Measurements from ENCODE around the gene GPD1L.

Gene GPD1L

DNA sequence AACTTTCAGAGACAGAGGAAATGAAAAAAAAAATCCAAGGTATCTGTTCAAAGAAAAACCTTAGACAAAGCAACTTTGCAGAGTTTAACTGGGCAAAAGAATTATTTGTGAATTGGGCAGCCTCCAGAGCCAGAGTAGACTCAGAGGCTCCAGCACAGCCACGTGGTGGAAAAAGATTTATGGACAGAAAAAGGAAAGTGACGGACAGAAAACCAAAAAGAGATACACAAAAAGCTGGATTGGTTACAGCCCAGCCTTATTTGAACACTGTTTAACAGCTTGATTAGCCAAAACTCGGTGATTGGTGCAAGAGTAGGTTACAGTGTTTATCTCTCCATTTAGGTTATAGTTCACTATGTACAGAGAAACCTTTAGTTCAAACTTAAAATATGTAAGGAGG is 23.7 kb upstream of the GPD1L start:
- Histone ChIP-seq H3K79me2 (ENCODE audit: low read length) (no peaks in the 10 kb centered on the region), H3K4me2 (ENCODE audit: low read length) (peak overlapping the region; percentile 11; the same call in 1 of the 2 replicates), H4K20me1 (ENCODE audit: insufficient read depth, low read length) (no peaks in the 10 kb centered on the region), H3K9ac (ENCODE audit: low read length) (no peak overlapping the region), H3K4me3 (ENCODE audit: low read length) (no peak overlapping the region), H3K27me3 (ENCODE audit: low read depth, low read length) (no peaks in the 10 kb centered on the region), H3K36me3 (replicated peaks; ENCODE audit: low read depth, low read length) (no peaks in the 10 kb centered on the region), H2AFZ (ENCODE audit: low read depth, low read length) (no peak overlapping the region; the same call in 1 of the 2 replicates), H3K4me1 (ENCODE audit: low read length) (peaks cover 22% of the 10 kb centered on the region), H3K27ac (ENCODE audit: low read length) (no peak overlapping the region), H3K9me3 (ENCODE audit: insufficient read depth, low read length) (no peaks in the 10 kb centered on the region)
- TF ChIP-seq, protein P1, sequence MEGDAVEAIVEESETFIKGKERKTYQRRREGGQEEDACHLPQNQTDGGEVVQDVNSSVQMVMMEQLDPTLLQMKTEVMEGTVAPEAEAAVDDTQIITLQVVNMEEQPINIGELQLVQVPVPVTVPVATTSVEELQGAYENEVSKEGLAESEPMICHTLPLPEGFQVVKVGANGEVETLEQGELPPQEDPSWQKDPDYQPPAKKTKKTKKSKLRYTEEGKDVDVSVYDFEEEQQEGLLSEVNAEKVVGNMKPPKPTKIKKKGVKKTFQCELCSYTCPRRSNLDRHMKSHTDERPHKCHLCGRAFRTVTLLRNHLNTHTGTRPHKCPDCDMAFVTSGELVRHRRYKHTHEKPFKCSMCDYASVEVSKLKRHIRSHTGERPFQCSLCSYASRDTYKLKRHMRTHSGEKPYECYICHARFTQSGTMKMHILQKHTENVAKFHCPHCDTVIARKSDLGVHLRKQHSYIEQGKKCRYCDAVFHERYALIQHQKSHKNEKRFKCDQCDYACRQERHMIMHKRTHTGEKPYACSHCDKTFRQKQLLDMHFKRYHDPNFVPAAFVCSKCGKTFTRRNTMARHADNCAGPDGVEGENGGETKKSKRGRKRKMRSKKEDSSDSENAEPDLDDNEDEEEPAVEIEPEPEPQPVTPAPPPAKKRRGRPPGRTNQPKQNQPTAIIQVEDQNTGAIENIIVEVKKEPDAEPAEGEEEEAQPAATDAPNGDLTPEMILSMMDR (IDR thresholded peaks at IDR 0.05; ENCODE audit: low read depth, low read length): no peak
- TF ChIP-seq EZH2phosphoT487 (IDR thresholded peaks at IDR 0.05; ENCODE audit: low read depth): no peak

DNA sequence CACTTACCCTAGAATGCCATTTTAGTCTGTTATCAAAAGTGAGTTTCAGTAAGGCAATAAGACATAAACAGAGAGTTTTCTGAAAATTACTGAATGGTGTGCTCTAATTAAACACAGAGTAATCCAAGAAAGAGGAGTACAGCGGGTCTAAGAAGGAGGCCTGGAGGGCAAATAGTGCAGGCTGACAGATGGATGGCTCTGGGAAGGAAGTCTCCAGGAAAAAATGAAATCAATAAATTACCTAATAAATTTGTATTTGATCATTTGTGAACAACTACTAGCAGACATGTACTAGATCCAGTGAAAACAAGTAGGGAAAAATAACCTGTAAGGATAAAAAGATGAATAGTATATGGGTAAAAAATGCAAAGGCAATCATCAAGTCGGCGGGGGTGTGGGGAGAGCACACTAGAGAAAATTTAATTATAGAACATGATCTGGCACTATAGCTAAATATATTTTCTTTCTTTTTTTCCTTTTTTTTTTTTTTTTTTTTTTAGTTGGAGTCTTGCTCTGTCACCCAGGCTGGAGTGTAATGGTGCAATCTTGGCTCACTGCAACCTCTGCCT is 22.6 kb upstream of the GPD1L start:
- TF ChIP-seq, protein P1 (IDR thresholded peaks at IDR 0.05; ENCODE audit: low read depth, low read length): no peak
- no peak for TF ChIP-seq EZH2phosphoT487 (IDR thresholded peaks at IDR 0.05; ENCODE audit: low read depth)
- Histone ChIP-seq H3K4me1 (ENCODE audit: low read length) (peaks cover 12% of the 10 kb centered on the region), H3K9ac (ENCODE audit: low read length) (no peak overlapping the region), H3K4me3 (ENCODE audit: low read length) (no peak overlapping the region), H3K4me2 (ENCODE audit: low read length) (no peak overlapping the region), H3K9me3 (ENCODE audit: insufficient read depth, low read length) (no peaks in the 10 kb centered on the region), H3K27ac (ENCODE audit: low read length) (no peak overlapping the region), H3K36me3 (replicated peaks; ENCODE audit: low read depth, low read length) (no peaks in the 10 kb centered on the region), H2AFZ (ENCODE audit: low read depth, low read length) (no peak overlapping the region), H4K20me1 (ENCODE audit: insufficient read depth, low read length) (no peaks in the 10 kb centered on the region), H3K27me3 (ENCODE audit: low read depth, low read length) (no peaks in the 10 kb centered on the region), H3K79me2 (ENCODE audit: low read length) (no peaks in the 10 kb centered on the region)

DNA sequence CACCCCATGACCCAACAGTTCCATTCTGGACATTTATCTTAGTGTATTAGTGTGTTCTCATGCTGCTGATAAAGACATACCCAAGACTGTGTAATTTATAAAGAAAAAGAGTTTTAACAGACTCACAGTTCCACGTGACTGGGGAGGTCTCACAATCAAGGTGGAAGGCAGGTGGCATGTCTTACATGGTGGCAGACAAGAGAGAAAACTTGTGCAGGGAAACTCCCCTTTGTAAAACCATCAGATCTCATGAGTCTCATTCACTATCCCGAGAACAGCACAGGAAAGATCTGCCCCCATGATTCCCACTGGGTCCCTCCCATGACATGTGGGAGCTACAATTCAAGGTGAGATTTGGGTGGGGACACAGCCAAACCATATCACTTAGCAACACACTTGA is 21.6 kb upstream of the GPD1L start:
- Histone ChIP-seq H3K79me2 (ENCODE audit: low read length) (no peaks in the 10 kb centered on the region), H3K4me2 (ENCODE audit: low read length) (no peak overlapping the region), H3K4me1 (ENCODE audit: low read length) (peaks cover 10% of the 10 kb centered on the region), H3K4me3 (ENCODE audit: low read length) (no peak overlapping the region), H3K9me3 (ENCODE audit: insufficient read depth, low read length) (peaks cover 2% of the 10 kb centered on the region; the same call in 1 of the 2 replicates), H3K9ac (ENCODE audit: low read length) (no peak overlapping the region), H4K20me1 (ENCODE audit: insufficient read depth, low read length) (no peaks in the 10 kb centered on the region), H3K27ac (ENCODE audit: low read length) (no peak overlapping the region), H3K27me3 (ENCODE audit: low read depth, low read length) (no peaks in the 10 kb centered on the region), H2AFZ (ENCODE audit: low read depth, low read length) (no peak overlapping the region), H3K36me3 (replicated peaks; ENCODE audit: low read depth, low read length) (no peaks in the 10 kb centered on the region)
- TF ChIP-seq, protein P1 (IDR thresholded peaks at IDR 0.05; ENCODE audit: low read depth, low read length): no peak
- TF ChIP-seq EZH2phosphoT487 (IDR thresholded peaks at IDR 0.05; ENCODE audit: low read depth): no peak

DNA sequence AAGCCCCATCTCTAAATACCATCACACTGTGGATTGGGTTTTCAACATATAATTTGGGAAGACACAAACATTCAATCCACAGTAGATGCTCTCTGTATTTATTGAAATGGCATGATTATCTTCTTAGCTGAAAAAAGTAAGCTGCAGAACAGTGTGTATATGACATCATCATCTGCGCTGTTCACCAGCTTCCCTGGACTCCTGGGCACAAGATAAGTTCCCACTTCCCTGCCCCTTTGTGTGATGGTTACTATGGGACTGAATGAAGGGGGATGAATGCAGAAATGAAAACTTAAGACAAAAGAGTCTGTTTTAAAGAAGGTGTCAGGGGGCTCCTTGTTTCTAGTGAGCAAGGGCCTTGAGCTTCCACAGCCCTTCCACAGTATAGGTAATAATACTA is 20.0 kb upstream of the GPD1L start:
- no peak overlapping the region for H3K9ac ChIP-seq (ENCODE audit: low read length)
- no peaks in the 10 kb centered on the region for H4K20me1 ChIP-seq (ENCODE audit: insufficient read depth, low read length)
- H3K4me1 ChIP-seq (ENCODE audit: low read length): peaks cover 13% of the 10 kb centered on the region
- H3K36me3 ChIP-seq (replicated peaks; ENCODE audit: low read depth, low read length): no peaks in the 10 kb centered on the region
- no peak overlapping the region for H3K4me2 ChIP-seq (ENCODE audit: low read length)
- no peaks in the 10 kb centered on the region for H3K27me3 ChIP-seq (ENCODE audit: low read depth, low read length)
- no peak overlapping the region for H3K27ac ChIP-seq (ENCODE audit: low read length)
- no peak overlapping the region for H3K4me3 ChIP-seq (ENCODE audit: low read length)
- no peaks in the 10 kb centered on the region for H3K79me2 ChIP-seq (ENCODE audit: low read length)
- TF ChIP-seq, protein P1 (IDR thresholded peaks at IDR 0.05; ENCODE audit: low read depth, low read length): no peak
- no peak for TF ChIP-seq EZH2phosphoT487 (IDR thresholded peaks at IDR 0.05; ENCODE audit: low read depth)
- H3K9me3 ChIP-seq (ENCODE audit: insufficient read depth, low read length): peaks cover 2% of the 10 kb centered on the region; the same call in 1 of the 2 replicates
- H2AFZ ChIP-seq (ENCODE audit: low read depth, low read length): no peak overlapping the region

Data from OCI-LY3 (cell line).